Activated CD4-positive, CD25-positive, alpha-beta regulatory T cell treated with anti-CD3 and anti-CD28 coated beads, Interleukin-2, amount 50 U/mL, for 24 hours (primary cell): ENCODE data around the gene TPD52L1.

ENCODE experiments used
- ATAC-seq, 2 donors: fragments of 150-1000 bp; cut with Tn5 transposase; one replicate each; pipeline ENCODE4 v1.10.0; 2021; ENCODE audit warnings: mild to moderate bottlenecking in 1 of 2, moderate library complexity in 1 of 2

TPD52L1 gene

GRCh38 chr6:125215252-125215819 lies 61.8 kb downstream of the TPD52L1 start:
- ATAC-seq: no peak

DNA sequence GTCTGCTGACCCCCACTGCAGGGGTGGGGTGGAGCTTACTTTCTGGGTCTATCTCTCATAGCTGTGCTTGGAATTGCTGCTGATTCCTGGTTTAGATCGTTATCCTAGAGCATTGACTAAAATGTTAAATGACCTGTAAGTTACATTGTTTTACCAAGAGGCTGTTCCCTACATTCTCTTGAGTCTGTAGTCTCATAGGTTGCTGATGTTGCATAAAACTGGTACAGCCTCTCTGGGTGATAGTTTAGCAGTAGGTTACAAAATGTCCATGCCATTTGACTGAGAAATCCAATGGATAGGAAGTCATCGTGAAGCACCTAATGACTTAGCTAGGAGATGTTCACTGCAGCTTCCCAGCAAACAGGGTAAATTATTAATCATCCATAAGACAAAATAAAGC lies 62.4 kb downstream of the TPD52L1 start:
- ATAC-seq: no peak

GRCh38 chr6:125217369-125217768 lies 63.8 kb downstream of the TPD52L1 start:
- ATAC-seq: no peak

GRCh38 chr6:125217992-125218391 lies 64.4 kb downstream of the TPD52L1 start:
- ATAC-seq: no peak

DNA sequence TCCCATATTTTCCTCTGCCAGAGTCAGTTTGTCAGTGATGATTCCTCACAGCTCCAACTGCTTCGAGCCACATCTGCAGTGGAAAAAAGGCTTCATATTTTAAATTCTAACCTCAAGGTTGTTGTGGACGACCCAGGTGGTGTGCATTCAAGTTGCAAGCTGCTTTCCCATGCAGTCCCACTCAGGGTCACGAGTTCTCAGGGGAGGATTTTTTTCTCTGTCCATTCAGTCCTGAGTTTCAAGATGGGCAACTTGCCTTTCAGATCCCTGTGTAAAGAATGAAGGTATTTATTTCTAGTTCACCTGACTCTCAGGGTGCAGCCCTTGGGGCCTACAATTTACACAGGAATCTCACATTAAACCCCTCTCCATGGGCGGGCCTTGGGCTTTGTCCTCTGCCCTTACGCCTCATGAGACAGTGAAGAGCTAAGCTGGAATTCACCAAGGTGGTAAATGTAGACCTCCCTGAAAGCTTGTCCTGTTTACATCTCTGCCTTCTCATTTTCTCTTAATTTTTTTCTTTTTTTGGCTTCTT lies 65.9 kb downstream of the TPD52L1 start:
- ATAC-seq: no peak

DNA sequence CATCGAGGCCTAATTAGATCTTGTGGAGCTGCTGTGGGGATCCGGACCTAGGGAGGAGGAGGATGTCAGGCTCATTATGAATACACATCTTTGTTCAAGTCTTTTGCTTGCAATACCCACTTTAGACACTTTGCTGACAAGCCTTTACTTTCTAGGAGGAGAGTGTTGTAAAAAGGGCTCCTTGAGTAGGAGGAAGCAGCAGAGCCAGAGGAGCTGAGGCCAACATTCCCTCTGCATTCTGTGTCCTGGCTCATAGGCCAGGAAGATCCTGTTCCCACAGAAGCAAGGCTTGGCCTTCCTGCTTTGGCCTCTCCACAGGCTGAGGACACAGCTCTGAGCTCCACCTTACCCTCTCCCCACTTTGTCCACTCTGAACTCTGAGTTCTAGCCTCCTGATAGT lies 67.1 kb downstream of the TPD52L1 start:
- ATAC-seq: no peak

- no peak for ATAC-seq
These were observed 69.2 kb downstream of the TPD52L1 start for GRCh38 chr6:125222531-125223455.

DNA sequence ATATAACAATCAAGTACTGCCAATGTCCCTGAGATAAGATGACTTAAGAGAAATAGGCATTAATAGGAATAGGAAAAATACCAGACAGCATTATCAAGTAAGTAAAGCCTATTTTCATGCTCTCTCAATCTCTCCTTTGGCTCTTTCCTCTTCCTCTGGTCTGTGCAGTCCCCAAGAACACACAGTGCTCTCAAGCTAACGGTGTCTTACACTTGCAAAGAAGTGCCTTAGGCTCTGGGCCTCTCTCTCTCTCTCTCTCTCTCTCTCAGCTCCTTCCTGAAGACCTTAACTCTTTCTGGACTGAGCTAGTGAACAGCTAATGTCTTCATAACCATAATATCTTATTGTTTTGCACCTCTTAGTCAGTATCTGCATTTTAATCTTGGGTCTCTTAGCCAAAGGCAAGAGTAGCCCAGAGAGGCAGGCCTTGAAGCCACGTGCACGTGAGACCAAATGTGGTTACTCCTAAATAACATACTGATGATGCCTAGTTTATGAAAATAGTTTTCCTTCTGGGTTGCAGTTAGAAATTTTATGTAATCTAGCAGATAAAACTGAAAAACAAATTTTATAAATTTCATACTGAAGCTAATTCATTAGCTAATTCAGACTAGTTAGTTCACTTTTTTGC lies 70.8 kb downstream of the TPD52L1 start:
- ATAC-seq: no peak

GRCh38 chr6:125227244-125227643 lies 73.7 kb downstream of the TPD52L1 start:
- ATAC-seq: no peak

GRCh38 chr6:125228981-125229479 lies 75.5 kb downstream of the TPD52L1 start:
- no peak for ATAC-seq

GRCh38 chr6:125230674-125231073 lies 77.1 kb downstream of the TPD52L1 start:
- no peak for ATAC-seq

- no peak for ATAC-seq
These were observed 77.6 kb downstream of the TPD52L1 start for GRCh38 chr6:125231133-125231532.

GRCh38 chr6:125231574-125232343 lies 78.2 kb downstream of the TPD52L1 start:
- ATAC-seq: no peak

DNA sequence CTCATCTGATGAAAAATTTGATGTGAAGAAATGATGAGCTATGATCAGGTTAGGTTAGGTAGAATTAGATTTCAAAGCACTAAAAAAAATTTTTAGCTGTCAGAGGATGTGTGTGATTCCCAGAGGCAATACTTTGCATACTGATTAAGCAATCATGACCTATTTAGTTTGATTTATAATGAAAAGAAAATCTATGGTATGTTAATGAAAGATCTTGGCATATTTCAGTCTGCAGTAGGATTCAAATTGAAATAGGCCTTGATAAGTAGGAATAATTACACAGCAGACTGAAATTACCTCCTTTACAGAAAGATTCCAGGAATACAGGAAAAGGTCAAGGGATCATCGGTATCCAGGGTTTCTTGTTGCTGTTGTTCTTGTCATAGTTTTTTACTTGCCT lies 78.9 kb downstream of the TPD52L1 start:
- ATAC-seq: no peak

- ATAC-seq: no peak
These were observed 79.6 kb downstream of the TPD52L1 start for GRCh38 chr6:125233202-125233601.

GRCh38 chr6:125236536-125237327 lies 83.2 kb downstream of the TPD52L1 start:
- ATAC-seq: no peak

DNA sequence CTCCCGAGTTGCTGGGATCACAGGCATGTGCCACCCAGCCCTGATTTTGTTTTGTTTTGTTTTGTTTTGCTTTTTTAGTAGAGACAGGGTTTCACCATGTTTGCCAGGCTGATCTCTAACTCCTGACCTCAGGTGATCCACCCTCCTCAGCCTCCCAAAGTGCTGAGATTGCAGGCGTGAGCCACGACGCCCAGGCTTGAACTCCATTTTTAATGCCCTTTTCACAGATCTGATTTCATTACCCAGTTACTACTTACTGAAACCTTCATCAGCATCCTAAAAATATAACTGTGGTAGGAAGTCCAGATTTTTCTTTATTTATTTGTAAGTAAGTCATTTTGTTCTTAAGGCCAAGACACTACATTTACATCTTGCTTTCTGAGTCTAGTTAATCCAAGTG lies 84.2 kb downstream of the TPD52L1 start:
- ATAC-seq: no peak

GRCh38 chr6:125245109-125245508 lies 91.5 kb downstream of the TPD52L1 start:
- ATAC-seq: no peak

DNA sequence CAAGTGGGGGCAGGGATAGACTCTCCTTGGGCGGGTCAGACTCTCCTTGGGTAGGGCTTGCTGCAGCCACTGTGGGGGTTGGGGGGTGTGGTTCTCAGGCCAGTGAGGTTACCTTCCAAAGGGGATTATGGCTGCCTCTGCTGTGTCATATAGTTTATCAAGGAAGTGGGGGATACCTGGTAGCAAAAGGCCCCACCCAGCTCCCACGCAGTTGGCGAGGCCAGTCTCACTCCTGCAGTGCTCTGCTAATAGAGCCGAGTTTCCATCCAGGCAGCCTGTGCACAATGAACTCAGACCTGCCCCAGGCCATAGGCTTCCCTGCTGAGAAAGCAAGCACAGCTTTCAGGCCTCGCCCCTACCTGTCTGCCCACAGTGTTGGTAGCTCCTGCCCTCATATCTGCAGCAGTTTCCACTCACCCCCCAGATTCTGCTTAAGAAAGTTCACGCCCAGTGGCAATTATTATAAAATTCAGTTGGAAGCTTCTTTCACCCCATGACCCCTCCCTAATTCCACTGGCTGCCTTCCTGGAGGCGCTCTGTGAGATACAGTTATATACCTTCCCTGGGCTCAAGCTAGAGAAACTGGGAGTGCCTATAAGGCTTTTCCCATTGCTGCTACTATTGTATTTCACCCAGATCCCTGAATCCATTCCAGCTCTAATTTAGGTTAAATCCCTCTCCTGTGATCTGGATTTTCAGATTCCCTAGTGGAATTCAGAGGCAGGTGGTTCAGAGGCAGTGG lies 92.1 kb downstream of the TPD52L1 start:
- ATAC-seq: no peak

DNA sequence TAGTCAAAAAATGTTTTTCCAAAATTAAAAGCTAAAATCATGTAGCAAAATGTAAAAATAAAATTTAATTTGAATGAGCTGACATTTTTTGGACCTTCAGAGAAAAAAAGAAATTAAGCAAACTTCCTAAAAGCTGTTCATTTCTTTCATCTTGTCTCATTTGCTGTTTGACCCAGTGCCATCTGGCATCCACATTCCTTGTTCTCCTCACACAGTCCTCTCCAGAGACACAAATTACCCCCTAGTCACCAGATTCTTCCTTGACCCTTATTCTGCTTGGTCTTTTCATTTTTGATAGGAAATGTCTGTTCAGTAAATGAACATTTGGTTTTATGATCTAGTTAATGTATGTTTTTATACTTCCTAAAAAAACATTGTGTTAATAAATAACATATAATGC lies 93.0 kb downstream of the TPD52L1 start:
- no peak for ATAC-seq

GRCh38 chr6:125248136-125248535 lies 94.6 kb downstream of the TPD52L1 start:
- no peak for ATAC-seq
